NCI-H1417 treated with DMSO at 0.1 percent for 48 hours (cell line): Measurements from ENCODE around the gene SORL1-AS1.

Experiments
- DNase-seq: peaks from one replicate; lab custom pipeline; 2025; lab: John Stamatoyannopoulos, UW

SORL1-AS1 gene

GRCh38 chr11:121451986-121452608 is 670 bp downstream of the SORL1-AS1 start, which contains the start of gene SORL1:
TSS of gene SORL1 (plus strand) at chr11:121452314. CDS start at chr11:121452332, 18 bp downstream.
- peak; percentile 30 for DNase-seq

- DNase-seq: no peak
Measured at GRCh38 chr11:121451178-121451985, 1.4 kb downstream of the SORL1-AS1 start.

- DNase-seq: no peak
Measured at GRCh38 chr11:121450401-121450800, 2.4 kb downstream of the SORL1-AS1 start.

DNA sequence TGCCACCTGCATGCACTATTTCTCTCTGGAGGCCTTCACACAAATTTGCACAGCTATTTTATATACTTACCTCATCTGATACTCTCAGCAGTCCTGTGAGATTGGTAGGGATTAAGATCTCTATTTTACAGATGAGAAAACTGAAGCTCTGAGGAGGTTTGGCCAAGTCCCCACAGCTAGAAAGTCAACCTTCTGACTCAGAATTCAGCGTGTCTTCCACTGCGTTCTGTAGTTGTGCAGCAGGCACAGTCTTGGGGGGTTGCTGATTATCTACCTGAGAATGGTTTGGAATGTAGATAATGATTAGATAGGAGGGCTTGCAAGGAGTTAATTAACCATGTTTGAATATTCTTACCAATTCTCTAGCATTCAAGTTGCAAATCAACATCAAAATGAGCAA is 3.1 kb downstream of the SORL1-AS1 start:
- no peak for DNase-seq

- DNase-seq: no peak
Measured at GRCh38 chr11:121449123-121449522, 3.6 kb downstream of the SORL1-AS1 start.

DNA sequence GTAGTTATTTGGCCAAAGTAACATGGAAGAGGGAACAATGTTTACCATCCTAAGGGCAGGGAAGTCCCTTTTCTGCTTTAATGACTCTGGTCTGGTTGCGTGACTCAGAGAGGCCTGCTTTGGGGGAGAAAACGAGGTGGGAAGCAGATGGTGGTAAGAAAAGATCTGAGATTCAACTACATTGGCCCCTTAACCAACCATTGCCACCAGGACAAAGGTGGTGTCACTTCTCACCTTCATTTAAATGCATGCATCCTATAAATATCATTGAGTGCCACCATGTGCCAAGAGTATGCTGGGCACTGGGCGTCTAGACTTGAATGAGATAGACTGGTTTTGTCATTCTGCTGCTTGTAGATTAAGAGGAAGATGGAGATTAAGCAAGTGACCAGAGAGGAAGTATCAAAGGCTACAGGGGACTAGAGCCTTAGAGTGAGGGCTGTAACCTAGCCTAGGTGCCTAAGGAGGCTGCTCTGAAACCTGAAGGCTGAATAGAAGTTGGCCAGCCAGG is 4.3 kb downstream of the SORL1-AS1 start:
- DNase-seq: no peak

GRCh38 chr11:121448011-121448410 is 4.8 kb downstream of the SORL1-AS1 start:
- DNase-seq: no peak

DNA sequence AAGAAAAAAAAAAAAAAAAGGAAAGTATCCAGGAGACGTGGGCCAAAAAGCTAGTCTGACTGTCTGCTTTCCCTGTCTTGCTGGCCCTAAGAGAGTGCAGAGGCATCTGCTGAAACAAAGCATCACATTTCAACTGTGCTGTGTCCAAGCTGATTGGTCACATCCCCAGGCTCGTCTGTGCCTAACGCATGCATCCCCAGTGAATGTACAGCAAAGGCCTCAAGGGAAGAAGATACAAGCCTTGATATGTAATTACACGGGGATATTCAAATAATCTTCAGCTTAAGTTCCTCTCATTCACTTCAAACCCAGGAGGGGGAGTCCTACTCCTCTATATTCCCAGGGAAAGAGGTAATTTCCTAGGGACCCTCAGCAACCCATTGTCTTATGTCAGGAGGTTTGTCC is 6.0 kb downstream of the SORL1-AS1 start:
- DNase-seq: no peak

GRCh38 chr11:121445071-121445768 is 7.5 kb downstream of the SORL1-AS1 start:
- no peak for DNase-seq

DNA sequence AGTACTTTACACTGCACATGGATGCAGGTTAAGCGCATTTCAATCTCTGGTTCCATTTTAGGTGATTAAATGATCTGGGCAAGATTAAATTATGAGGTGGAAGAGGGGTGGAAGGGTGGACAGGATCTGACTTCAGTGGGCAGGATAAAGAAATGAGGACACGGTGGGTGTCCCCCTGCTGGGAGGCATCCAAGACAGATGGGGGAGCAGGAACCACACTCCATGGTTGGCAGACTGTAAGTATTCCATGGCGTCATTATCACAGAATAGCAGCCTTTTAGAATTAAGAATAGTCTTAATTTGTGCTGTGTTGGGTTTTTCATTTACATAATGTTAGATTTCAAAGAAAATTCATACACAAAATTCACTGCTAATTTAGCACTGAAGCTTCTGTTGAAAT is 8.2 kb downstream of the SORL1-AS1 start:
- DNase-seq: no peak

- DNase-seq: no peak
Measured at GRCh38 chr11:121443688-121444275, 9.0 kb downstream of the SORL1-AS1 start.

GRCh38 chr11:121441521-121441920 is 11.2 kb downstream of the SORL1-AS1 start:
- no peak for DNase-seq

DNA sequence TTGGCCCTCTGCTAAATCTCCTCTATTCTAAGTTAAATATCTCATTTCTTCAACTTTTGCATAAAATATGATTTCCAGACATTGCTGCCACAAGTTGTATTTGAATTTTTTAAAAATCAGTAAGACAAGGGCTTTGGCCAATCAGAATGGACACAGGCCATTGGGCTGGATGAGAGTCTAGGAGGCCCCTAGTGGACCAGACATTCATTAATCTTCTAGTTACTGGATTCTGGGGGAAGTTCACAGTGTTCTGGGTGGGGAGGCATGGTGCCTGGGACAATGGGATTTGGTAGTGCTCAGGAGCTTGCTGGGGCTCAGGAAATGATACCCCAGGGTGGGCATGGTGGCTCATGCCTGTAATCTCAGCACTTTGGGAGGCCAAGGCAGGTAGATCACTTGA is 13.0 kb downstream of the SORL1-AS1 start:
- no peak for DNase-seq

GRCh38 chr11:121439337-121439736 is 13.4 kb downstream of the SORL1-AS1 start:
- no peak for DNase-seq

GRCh38 chr11:121437686-121438078 is 15.1 kb downstream of the SORL1-AS1 start:
- DNase-seq: no peak

DNA sequence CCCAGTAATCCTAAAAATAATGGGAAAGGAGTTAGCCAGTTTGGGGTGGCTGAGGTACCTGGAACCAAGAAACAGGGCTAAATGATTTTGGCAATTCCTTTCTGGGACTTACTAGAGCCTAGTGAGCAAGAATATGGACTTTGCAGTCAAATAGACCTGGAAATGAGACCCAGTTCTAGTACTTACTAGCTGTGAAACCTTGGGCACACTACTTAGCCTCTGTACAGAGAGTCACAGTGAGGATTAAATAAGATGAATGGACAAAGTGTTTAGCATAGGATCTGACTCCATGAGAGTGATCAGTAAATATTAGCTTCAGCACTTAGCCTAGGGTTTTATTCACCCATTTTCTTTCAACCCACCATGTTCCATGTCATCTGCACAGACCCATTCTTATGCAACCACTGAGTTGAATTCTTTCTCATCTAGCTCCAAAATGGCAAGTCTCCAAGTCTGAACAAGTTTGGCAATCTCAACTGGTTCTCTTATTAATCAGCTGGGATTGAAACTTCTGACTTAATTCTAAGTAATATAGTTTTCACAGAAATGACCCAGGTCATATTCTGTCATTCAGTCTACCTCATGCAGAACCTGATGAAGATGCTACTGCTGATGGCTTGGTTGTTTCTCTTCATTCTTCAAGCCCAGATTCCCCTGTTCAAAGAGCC is 15.6 kb downstream of the SORL1-AS1 start:
- DNase-seq: no peak

GRCh38 chr11:121435551-121436511 is 16.9 kb downstream of the SORL1-AS1 start:
- no peak for DNase-seq

GRCh38 chr11:121435132-121435531 is 17.6 kb downstream of the SORL1-AS1 start:
- no peak for DNase-seq

- no peak for DNase-seq
Measured at GRCh38 chr11:121431820-121432526, 20.8 kb downstream of the SORL1-AS1 start.

DNA sequence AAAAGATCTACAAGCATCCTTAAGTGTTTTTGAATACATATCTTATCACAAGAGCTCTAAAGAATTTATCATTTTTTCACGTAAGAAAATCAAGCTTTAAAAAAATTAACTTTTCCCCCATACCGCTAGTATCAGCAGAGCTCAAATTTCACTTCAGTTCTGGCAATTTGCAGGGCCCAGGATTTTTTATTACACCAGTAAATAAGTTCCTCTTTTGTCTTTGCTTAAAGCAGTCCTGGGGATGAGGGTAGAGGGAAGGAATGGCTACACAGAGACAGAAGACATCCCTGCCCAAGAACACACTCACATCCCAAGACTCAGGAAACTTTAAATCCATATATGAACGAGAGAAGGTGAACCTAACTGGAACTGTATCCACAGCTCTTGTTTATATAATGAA is 23.2 kb downstream of the SORL1-AS1 start:
- no peak for DNase-seq
